H1 (cell line): ENCODE data around the gene KDM5A. TPM values are rescaled to one million over a fixed set of nuclear protein-coding genes. Genes with fewer than 3 reads are reported as not detected.

Experiments used
- CBX8 ChIP-seq: fragments of 300-800, 300-1000 bp; sonication (generic); IDR thresholded peaks from 2 replicates; pipeline ENCODE4 v1.7.1; 2016; ENCODE audit warnings: low read depth, low read length, borderline replicate concordance
- E2F6 ChIP-seq: IDR thresholded peaks from 2 replicates; pipeline ENCODE4 v1.6.1; 2012; ENCODE audit warnings: inconsistent platforms
- EP300 ChIP-seq, 2 experiments: IDR thresholded peaks; 1 replicate in 1 of 2; 2 replicates in 1 of 2; pipeline ENCODE4 v1.6.1; 2011 to 2012; ENCODE audit warnings: low read depth in 2 of 2, low read length in 2 of 2, mild to moderate bottlenecking in 2 of 2, borderline replicate concordance in 1 of 2, inconsistent platforms in 1 of 2, moderate library complexity in 1 of 2
- TBP ChIP-seq: IDR thresholded peaks from 2 replicates; pipeline ENCODE4 v1.6.1; 2011; ENCODE audit warnings: low read depth, low read length, improper control_type of control experiment
- USF2 ChIP-seq: IDR thresholded peaks from 2 replicates; pipeline ENCODE4 v1.6.1; 2011; ENCODE audit warnings: low read length, improper control_type of control experiment
- polyA plus RNA-seq, 7 experiments: library from polyadenylated mRNA; depleted of rRNA in 3 of 7; stranded (reverse) in 5 of 7; unstranded in 2 of 7; fragments of >200 nt in 5 of 7; fragments of 200-250 nt in 2 of 7; gene quantifications; 1 replicate in 5 of 7; 2 replicates in 1 of 7; 4 replicates in 1 of 7; pipeline versions ENCODE4 v1.2.1 to v1.2.3, GENCODE V29; 2011 to 2013; ENCODE audit warnings: missing spikeins in 2 of 7, mixed read lengths in 2 of 7
- total RNA-seq: library from RNA; stranded (reverse); fragmentation: NEBNext Ultra II Directional; extraction: Animal tissue kit (Norgen Biotek cat#: 25700); gene quantifications from 2 replicates; pipeline ENCODE4 v1.2.1, GENCODE V29; 2021

The KDM5A gene
- total and polyA plus RNA-seq, 2 of the 8 experiments (the other 6 are each of a cell fraction or from before 2014, with no cell fraction given): 6.3 to 36.9 TPM

DNA sequence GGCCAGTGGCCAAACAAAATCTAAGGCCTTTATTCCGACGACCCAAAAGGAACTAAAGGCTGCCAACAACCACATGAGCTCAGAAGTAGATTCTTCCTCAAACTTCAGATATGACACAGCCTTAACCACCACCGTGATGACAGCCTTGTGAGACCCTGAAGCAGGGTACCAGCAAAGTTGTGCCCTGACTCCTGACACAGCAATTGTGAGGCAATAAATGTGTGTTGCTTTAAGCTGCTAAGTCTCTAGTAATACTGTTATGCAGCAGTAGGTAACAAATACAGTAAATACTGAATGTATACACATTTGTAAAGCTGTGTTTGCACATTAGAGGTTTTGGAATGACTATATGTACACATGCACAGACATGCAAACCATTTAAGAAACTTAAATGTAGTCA lies 115.7 kb downstream of the KDM5A start (continued):
- TF ChIP-seq TBP (no peak), E2F6 (no peak), USF2 (no peak), EP300 (IDR thresholded peaks at IDR 0.05; ENCODE audit: borderline replicate concordance in 1 of 2, low read depth in 2 of 2, low read length in 2 of 2) (no peak), CBX8 (no peak)
